B cell (primary cell): ENCODE data around the gene UGT1A5.

Experiments
- CTCF ChIP-seq: fragments of 200-600 bp; IDR thresholded peaks from one replicate; pipeline ENCODE4 v1.8.0; 2022; ENCODE audit warnings: antibody characterized with exemption, mild to moderate bottlenecking
- EZH2 ChIP-seq: IDR thresholded peaks from 2 replicates; pipeline ENCODE4 v1.6.1; 2012; ENCODE audit warnings: borderline replicate concordance, low read depth, mild to moderate bottlenecking, moderate library complexity, low read length; ENCODE audit not compliant: insufficient read depth, poor library complexity, severe bottlenecking

- TF ChIP-seq CTCF (no peak), EZH2 (no peak)
These were observed 10.5 kb upstream of the UGT1A5 start for GRCh38 chr2:233702238-233702637.
